Prostate gland (tissue), 2 donors: ENCODE data around the gene GATA5.

Source experiments
- CTCF ChIP-seq, 4 experiments: fragments of 200-600 bp in 2 of 4; fragments of 450-650 bp in 2 of 4; sonication (generic) in 2 of 4; IDR thresholded peaks; 1 replicate in 3 of 4; 2 replicates in 1 of 4; pipeline ENCODE4 v1.5.1; 2016 to 2019; ENCODE audit warnings: antibody characterized with exemption in 4 of 4, mild to moderate bottlenecking in 2 of 4, moderate library complexity in 2 of 4
- POLR2AphosphoS5 ChIP-seq: sonication (generic); formaldehyde crosslinking; IDR thresholded peaks from one replicate; pipeline ENCODE4 v1.6.1; 2017; ENCODE audit warnings: antibody characterized with exemption

- no peak for TF ChIP-seq CTCF (IDR thresholded peaks at IDR 0.05)
- TF ChIP-seq POLR2AphosphoS5, result no peak
Observed at GRCh38 chr20:62487118-62487517, 11.3 kb upstream of the GATA5 start.
